Panc1 (cell line): ENCODE measurements around the gene EIF2A. TPM values are rescaled to one million over a fixed set of nuclear protein-coding genes. Genes with fewer than 3 reads are reported as not detected.

Experiments
- ATAC-seq: fragments of 200-7000 bp; cut with Tn5 transposase; 2 replicates; pipeline ENCODE4 v1.9.1; 2020; ENCODE audit warnings: mild to moderate bottlenecking, moderate library complexity
- BruUV-seq: library from RNA; stranded (reverse); fragments of 400-500 nt; replicated peaks from 2 replicates; lab custom pipeline; 2021; lab: Mats Ljungman, UMichigan
- CTCF ChIA-PET: fragments of 300-600 bp; sonication (Branson Sonifier 250); formaldehyde crosslinking; loops from one replicate; lab custom pipeline; 2022; ENCODE audit warnings: antibody characterized with exemption; lab: Charles Lee
- POLR2A ChIA-PET: fragments of 300-600 bp; sonication (Branson Sonifier 250); formaldehyde crosslinking; loops from one replicate; lab custom pipeline; 2022; ENCODE audit warnings: antibody characterized with exemption; lab: Charles Lee
- DNase-seq: peaks from one replicate; pipeline ENCODE4 v3.0.0-alpha.2; 2010; ENCODE audit warnings: low read depth, low spot score
- H3K27ac ChIP-seq: 2 replicates; pipeline ENCODE4 v1.5.1; 2011; ENCODE audit warnings: mild to moderate bottlenecking, low read length, inconsistent platforms
- H3K27me3 ChIP-seq: fragments of 200-500 bp; sonication (Bioruptor generic); 2 replicates; pipeline ENCODE4 v1.6.0; 2014; ENCODE audit warnings: low read length, inconsistent platforms; ENCODE audit not compliant: control insufficient read depth, insufficient read depth
- H3K36me3 ChIP-seq: fragments of 200-500 bp; sonication (Bioruptor generic); 2 replicates; pipeline ENCODE4 v1.5.1; 2014; ENCODE audit warnings: inconsistent platforms, mild to moderate bottlenecking, low read length, moderate library complexity; ENCODE audit not compliant: control insufficient read depth, insufficient read depth
- H3K4me1 ChIP-seq: 2 replicates; pipeline ENCODE4 v1.5.1; 2011; ENCODE audit warnings: inconsistent platforms, mild to moderate bottlenecking, low read length, moderate library complexity; ENCODE audit not compliant: control insufficient read depth, insufficient read depth
- H3K4me3 ChIP-seq, 2 experiments: 2 replicates each; pipeline ENCODE4 v1.5.1; 2011 to 2012; ENCODE audit warnings: low read depth in 2 of 2, low read length in 2 of 2, mild to moderate bottlenecking in 2 of 2, inconsistent platforms in 1 of 2, moderate library complexity in 1 of 2
- H3K9me3 ChIP-seq: fragments of 200-500 bp; sonication (Bioruptor generic); 2 replicates; pipeline ENCODE4 v1.5.1; 2014; ENCODE audit warnings: low read depth, mild to moderate bottlenecking, inconsistent platforms, low read length, moderate library complexity; ENCODE audit not compliant: control insufficient read depth, insufficient read depth
- POLR2AphosphoS5 ChIP-seq: IDR thresholded peaks from 2 replicates; pipeline ENCODE4 v1.6.1; 2012; ENCODE audit warnings: mild to moderate bottlenecking, low read depth, low read length, moderate library complexity
- SIN3A ChIP-seq: IDR thresholded peaks from 2 replicates; pipeline ENCODE4 v1.6.1; 2012; ENCODE audit warnings: low read depth, mild to moderate bottlenecking, low read length, moderate library complexity, borderline replicate concordance; ENCODE audit not compliant: insufficient read depth
- TCF7L2 ChIP-seq: IDR thresholded peaks from 2 replicates; pipeline ENCODE4 v1.6.1; 2011; ENCODE audit warnings: mild to moderate bottlenecking, low read depth, low read length, inconsistent platforms
- in situ Hi-C: cut with HindIII; loops from 2 replicates; pipeline ENCODE4 v1.10.0; 2016; ENCODE audit warnings: low sequenced_read_pairs, low pct_unique_long_range_greater_than_20kb
- intact Hi-C: fragments of 100-400 bp; cut with micrococcal nuclease; formaldehyde crosslinking; loops from one replicate; pipeline ENCODE4 v1.10.0; 2022; ENCODE audit not compliant: unreplicated experiment
- total RNA-seq: library from RNA; stranded (reverse); gene quantifications from one replicate; pipeline ENCODE4 v1.2.1, GENCODE V29; 2021; ENCODE audit not compliant: unreplicated experiment
- TF ChIP-seq, protein P1 (sequence below): fragments of 450-650 bp; IDR thresholded peaks from 2 replicates; pipeline ENCODE4 v1.5.1; 2017; ENCODE audit warnings: mild to moderate bottlenecking
- TF ChIP-seq, protein P2 (sequence below), 2 experiments: IDR thresholded peaks; 2 replicates each; pipeline ENCODE4 v1.6.1; 2011 to 2012; ENCODE audit warnings: low read depth in 2 of 2, control low read depth in 1 of 2, low read length in 1 of 2, mild to moderate bottlenecking in 1 of 2, moderate library complexity in 1 of 2; ENCODE audit not compliant: insufficient read depth in 1 of 2

Gene EIF2A
- total RNA-seq, 1 experiment from 2014 or later = 70.0 TPM

DNA sequence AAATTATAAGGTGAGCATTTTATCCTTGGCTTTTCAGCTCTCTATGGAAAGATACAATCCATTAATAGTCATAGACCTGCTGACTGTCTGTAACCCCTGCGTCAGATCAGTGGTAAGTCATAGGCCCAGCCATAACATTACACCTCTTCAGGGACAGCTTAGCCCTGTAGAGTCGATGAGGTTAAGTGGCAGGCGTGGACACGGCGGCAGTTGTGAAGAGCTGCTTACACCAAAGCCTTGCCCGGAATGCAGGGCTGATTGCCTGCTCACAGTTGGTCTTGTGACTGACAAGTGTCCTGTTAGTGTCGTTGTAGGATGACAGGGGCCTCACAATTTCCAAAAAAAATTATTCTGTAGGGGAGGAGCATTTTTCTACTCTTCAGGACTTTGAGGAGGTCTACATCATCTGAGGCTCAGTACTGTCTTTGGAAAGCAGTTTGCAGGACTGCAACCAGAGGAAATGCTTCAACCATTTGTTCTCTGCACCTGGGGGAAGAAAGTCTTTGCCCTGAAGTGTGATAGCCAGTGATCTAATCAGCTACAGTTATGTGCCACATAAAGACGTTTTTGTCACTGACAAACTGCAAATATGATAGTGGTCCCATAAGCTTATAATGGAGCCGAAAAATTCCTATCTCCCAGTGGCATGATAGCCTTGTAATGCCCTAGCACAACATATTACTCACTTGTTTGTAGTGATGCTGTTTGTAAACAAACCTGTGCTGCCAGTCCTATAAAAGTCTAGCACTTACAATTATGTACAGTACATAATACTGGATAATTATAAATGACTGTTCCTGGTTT is 41.6 kb downstream of the EIF2A start:
- Histone ChIP-seq H3K27ac (no peak overlapping the region), H3K4me3 (no peak overlapping the region), H3K27me3 (no peaks in the 10 kb centered on the region), H3K4me1 (peaks cover 6% of the 10 kb centered on the region; the same call in 1 of the 2 replicates), H3K36me3 (peaks cover 17% of the 10 kb centered on the region), H3K9me3 (no peaks in the 10 kb centered on the region)
- TF ChIP-seq SIN3A (no peak), POLR2AphosphoS5 (no peak)
- ChIA-PET CTCF (no interaction called here), POLR2A (interaction anchor here (0.5 kb wide), 1 partner anchor 22 kb away, joined by 13 read pairs; no protein-coding TSS in a partner anchor)
- BruUV-seq = no TSS peak
- peak; percentile 67 for ATAC-seq
- in situ Hi-C loops = no loop called here
- DNase-seq = no peak
- intact Hi-C loops = no loop called here

DNA sequence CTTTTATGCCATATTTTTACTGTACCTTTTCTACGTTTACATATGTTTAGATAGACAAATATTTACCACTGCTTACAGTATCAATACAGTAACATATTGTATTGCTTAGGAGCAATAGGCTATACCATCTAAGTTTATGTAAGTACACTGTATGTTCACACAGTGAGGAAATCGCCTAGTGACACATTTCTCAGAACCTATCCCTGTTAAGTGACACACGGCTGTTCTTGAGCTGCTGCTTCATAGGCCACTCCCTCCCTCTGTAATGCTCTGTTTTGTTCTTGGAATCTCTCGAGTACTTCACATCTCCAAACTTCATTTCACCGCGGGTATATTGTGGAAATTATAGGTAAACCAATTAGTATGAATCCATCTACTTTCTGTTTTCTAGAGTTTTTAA is 43.2 kb downstream of the EIF2A start:
- intact Hi-C loops = no loop called here
- Histone ChIP-seq H3K27me3 (no peaks in the 10 kb centered on the region), H3K4me1 (peaks cover 6% of the 10 kb centered on the region; the same call in 1 of the 2 replicates), H3K27ac (no peak overlapping the region), H3K4me3 (no peak overlapping the region), H3K36me3 (peaks cover 4% of the 10 kb centered on the region), H3K9me3 (no peaks in the 10 kb centered on the region)
- TF ChIP-seq POLR2AphosphoS5 = no peak
- TF ChIP-seq, protein P1, sequence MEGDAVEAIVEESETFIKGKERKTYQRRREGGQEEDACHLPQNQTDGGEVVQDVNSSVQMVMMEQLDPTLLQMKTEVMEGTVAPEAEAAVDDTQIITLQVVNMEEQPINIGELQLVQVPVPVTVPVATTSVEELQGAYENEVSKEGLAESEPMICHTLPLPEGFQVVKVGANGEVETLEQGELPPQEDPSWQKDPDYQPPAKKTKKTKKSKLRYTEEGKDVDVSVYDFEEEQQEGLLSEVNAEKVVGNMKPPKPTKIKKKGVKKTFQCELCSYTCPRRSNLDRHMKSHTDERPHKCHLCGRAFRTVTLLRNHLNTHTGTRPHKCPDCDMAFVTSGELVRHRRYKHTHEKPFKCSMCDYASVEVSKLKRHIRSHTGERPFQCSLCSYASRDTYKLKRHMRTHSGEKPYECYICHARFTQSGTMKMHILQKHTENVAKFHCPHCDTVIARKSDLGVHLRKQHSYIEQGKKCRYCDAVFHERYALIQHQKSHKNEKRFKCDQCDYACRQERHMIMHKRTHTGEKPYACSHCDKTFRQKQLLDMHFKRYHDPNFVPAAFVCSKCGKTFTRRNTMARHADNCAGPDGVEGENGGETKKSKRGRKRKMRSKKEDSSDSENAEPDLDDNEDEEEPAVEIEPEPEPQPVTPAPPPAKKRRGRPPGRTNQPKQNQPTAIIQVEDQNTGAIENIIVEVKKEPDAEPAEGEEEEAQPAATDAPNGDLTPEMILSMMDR = no peak
- TF ChIP-seq TCF7L2 = no peak
- TF ChIP-seq, protein P2, sequence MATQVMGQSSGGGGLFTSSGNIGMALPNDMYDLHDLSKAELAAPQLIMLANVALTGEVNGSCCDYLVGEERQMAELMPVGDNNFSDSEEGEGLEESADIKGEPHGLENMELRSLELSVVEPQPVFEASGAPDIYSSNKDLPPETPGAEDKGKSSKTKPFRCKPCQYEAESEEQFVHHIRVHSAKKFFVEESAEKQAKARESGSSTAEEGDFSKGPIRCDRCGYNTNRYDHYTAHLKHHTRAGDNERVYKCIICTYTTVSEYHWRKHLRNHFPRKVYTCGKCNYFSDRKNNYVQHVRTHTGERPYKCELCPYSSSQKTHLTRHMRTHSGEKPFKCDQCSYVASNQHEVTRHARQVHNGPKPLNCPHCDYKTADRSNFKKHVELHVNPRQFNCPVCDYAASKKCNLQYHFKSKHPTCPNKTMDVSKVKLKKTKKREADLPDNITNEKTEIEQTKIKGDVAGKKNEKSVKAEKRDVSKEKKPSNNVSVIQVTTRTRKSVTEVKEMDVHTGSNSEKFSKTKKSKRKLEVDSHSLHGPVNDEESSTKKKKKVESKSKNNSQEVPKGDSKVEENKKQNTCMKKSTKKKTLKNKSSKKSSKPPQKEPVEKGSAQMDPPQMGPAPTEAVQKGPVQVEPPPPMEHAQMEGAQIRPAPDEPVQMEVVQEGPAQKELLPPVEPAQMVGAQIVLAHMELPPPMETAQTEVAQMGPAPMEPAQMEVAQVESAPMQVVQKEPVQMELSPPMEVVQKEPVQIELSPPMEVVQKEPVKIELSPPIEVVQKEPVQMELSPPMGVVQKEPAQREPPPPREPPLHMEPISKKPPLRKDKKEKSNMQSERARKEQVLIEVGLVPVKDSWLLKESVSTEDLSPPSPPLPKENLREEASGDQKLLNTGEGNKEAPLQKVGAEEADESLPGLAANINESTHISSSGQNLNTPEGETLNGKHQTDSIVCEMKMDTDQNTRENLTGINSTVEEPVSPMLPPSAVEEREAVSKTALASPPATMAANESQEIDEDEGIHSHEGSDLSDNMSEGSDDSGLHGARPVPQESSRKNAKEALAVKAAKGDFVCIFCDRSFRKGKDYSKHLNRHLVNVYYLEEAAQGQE (IDR thresholded peaks at IDR 0.05; ENCODE audit: insufficient read depth in 1 of 2, low read depth in 2 of 2, low read length in 1 of 2) = no peak
- TF ChIP-seq SIN3A = no peak
- in situ Hi-C loops = no loop called here
- ATAC-seq = peak; percentile 42; the same call in 1 of the 2 replicates
- TSS peak; percentile 34 for BruUV-seq
- DNase-seq = no peak
- ChIA-PET CTCF (no interaction called here), POLR2A (no interaction called here)

DNA sequence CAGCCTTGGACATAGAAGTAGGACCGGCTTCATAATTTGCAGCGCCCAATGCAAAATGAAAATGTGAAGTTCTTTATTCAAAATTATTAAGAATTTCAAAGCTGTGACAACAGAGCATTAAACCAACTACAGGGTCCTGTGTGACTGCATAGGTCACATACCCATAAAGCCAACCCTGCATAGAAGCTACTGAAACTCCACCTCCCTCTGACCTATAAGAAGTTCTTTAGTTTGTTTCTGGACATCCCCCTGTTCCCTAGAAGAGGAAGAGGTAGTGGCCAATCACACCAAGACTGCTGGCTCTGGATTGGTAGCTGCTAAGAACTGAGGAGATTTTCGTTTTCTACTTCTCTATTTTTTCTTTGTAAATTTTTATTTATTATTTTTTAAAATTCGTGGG is 47.6 kb downstream of the EIF2A start:
- H3K9me3 ChIP-seq = no peaks in the 10 kb centered on the region
- no peaks in the 10 kb centered on the region for H3K36me3 ChIP-seq
- no TSS peak for BruUV-seq
- DNase-seq (no peak), ATAC-seq (no peak)
- intact Hi-C loops = no loop called here
- H3K4me1 ChIP-seq = peaks cover 2% of the 10 kb centered on the region; the same call in 1 of the 2 replicates
- POLR2A ChIA-PET = no interaction called here
- no peaks in the 10 kb centered on the region for H3K27me3 ChIP-seq
- no peak overlapping the region for H3K4me3 ChIP-seq
- in situ Hi-C loops = no loop called here
- H3K27ac ChIP-seq = no peak overlapping the region
- CTCF ChIA-PET = no interaction called here
- TF ChIP-seq SIN3A (no peak), POLR2AphosphoS5 (no peak), TCF7L2 (no peak)
- TF ChIP-seq, protein P2 (IDR thresholded peaks at IDR 0.05; ENCODE audit: insufficient read depth in 1 of 2, low read depth in 2 of 2, low read length in 1 of 2) = no peak
- TF ChIP-seq, protein P1 = no peak
